HEK293T (cell line): ENCODE measurements around the gene HCN2.

ENCODE experiments used
- CTCF ChIA-PET: fragments of 350-600 bp; formaldehyde crosslinking; extraction: SDS; loops from one replicate; lab custom pipeline; 2021; ENCODE audit warnings: antibody characterized with exemption, inconsistent platforms; lab: Yijun Ruan, JAX
- POLR2A ChIA-PET: fragments of 350-600 bp; formaldehyde crosslinking; extraction: SDS; loops from one replicate; lab custom pipeline; 2020; ENCODE audit warnings: antibody characterized with exemption, inconsistent platforms; lab: Yijun Ruan, JAX
- DNase-seq: peaks from one replicate; pipeline ENCODE4 v3.0.0; 2012; ENCODE audit warnings: mixed read lengths; ENCODE audit errors: extremely low spot score
- ARNT ChIP-seq: fragments of 450-650 bp; IDR thresholded peaks from 2 replicates; pipeline ENCODE4 v1.6.1; 2017; ENCODE audit warnings: mild to moderate bottlenecking
- BHLHE40 ChIP-seq: fragments of 450-650 bp; IDR thresholded peaks from 2 replicates; pipeline ENCODE4 v1.6.1; 2016; ENCODE audit warnings: mild to moderate bottlenecking, moderate library complexity, borderline replicate concordance
- CTBP1 ChIP-seq: fragments of 450-650 bp; IDR thresholded peaks from 2 replicates; pipeline ENCODE4 v1.6.1; 2016; ENCODE audit warnings: borderline replicate concordance
- ELF4 ChIP-seq: fragments of 450-650 bp; IDR thresholded peaks from 2 replicates; pipeline ENCODE4 v1.6.1; 2017; ENCODE audit warnings: antibody characterized with exemption
- FOXA1 ChIP-seq: fragments of 450-650 bp; IDR thresholded peaks from 2 replicates; pipeline ENCODE4 v1.6.1; 2016; ENCODE audit warnings: mild to moderate bottlenecking
- FOXK2 ChIP-seq: fragments of 450-650 bp; IDR thresholded peaks from 2 replicates; pipeline ENCODE4 v1.6.1; 2016; ENCODE audit warnings: mild to moderate bottlenecking
- FOXM1 ChIP-seq: fragments of 450-650 bp; IDR thresholded peaks from 2 replicates; pipeline ENCODE4 v1.6.1; 2017; ENCODE audit warnings: mild to moderate bottlenecking, borderline replicate concordance
- HDGF ChIP-seq: fragments of 450-650 bp; IDR thresholded peaks from 2 replicates; pipeline ENCODE4 v1.6.1; 2017; ENCODE audit warnings: antibody characterized with exemption, borderline replicate concordance
- L3MBTL2 ChIP-seq: fragments of 450-650 bp; conservative IDR thresholded peaks from 2 replicates; pipeline ENCODE4 v1.6.1; 2016; ENCODE audit warnings: mild to moderate bottlenecking
- LEF1 ChIP-seq: fragments of 450-650 bp; IDR thresholded peaks from 2 replicates; pipeline ENCODE4 v1.6.1; 2017; ENCODE audit warnings: mild to moderate bottlenecking, borderline replicate concordance
- NFRKB ChIP-seq: fragments of 450-650 bp; IDR thresholded peaks from 2 replicates; pipeline ENCODE4 v1.6.1; 2016; ENCODE audit warnings: mild to moderate bottlenecking, moderate library complexity
- PKNOX1 ChIP-seq: fragments of 450-650 bp; IDR thresholded peaks from 2 replicates; pipeline ENCODE4 v1.6.1; 2016
- SP1 ChIP-seq: fragments of 450-650 bp; IDR thresholded peaks from 2 replicates; pipeline ENCODE4 v1.6.1; 2017
- SUZ12 ChIP-seq: fragments of 450-650 bp; IDR thresholded peaks from 2 replicates; pipeline ENCODE4 v1.6.1; 2016; ENCODE audit warnings: mild to moderate bottlenecking
- TARDBP ChIP-seq: fragments of 450-650 bp; IDR thresholded peaks from 2 replicates; pipeline ENCODE4 v1.6.1; 2016
- ZNF384 ChIP-seq: fragments of 450-650 bp; IDR thresholded peaks from 2 replicates; pipeline ENCODE4 v1.6.1; 2016

HCN2 gene

GRCh38 chr19:588741-589692 lies 664 bp upstream of the HCN2 start:
- ChIA-PET CTCF (no interaction called here), POLR2A (interaction anchor here (0.7 to 1.1 kb wide), 2 partner anchors 14 to 148 kb away, joined by 3 to 4 read pairs; no protein-coding TSS in a partner anchor)
- TF ChIP-seq CTBP1 (no peak), FOXM1 (no peak), ZNF384 (no peak), ARNT (no peak), LEF1 (no peak), TARDBP (no peak), NFRKB (no peak), FOXK2 (no peak), SP1 (no peak), BHLHE40 (no peak), SUZ12 (no peak), FOXA1 (no peak)
- DNase-seq: no peak

GRCh38 chr19:590396-590745 lies 690 bp downstream of the HCN2 start:
- POLR2A ChIA-PET: no interaction called here
- no peak for DNase-seq
- CTCF ChIA-PET: no interaction called here
- no peak for TF ChIP-seq FOXA1

GRCh38 chr19:590750-591098 lies 1.0 kb downstream of the HCN2 start:
- CTCF ChIA-PET: no interaction called here
- TF ChIP-seq HDGF (no peak), CTBP1 (no peak), L3MBTL2 (no peak), LEF1 (no peak), FOXM1 (no peak), SUZ12 (no peak), FOXA1 (no peak), NFRKB (no peak)
- DNase-seq: no peak
- POLR2A ChIA-PET: no interaction called here

GRCh38 chr19:591099-591958 lies 1.6 kb downstream of the HCN2 start:
- CTCF ChIA-PET: no interaction called here
- TF ChIP-seq PKNOX1 (no peak), ZNF384 (no peak), ELF4 (no peak), FOXA1 (no peak), LEF1 (no peak), ARNT (no peak), HDGF (no peak), CTBP1 (no peak), FOXK2 (no peak), SUZ12 (no peak), NFRKB (no peak), SP1 (no peak), FOXM1 (no peak), L3MBTL2 (no peak), BHLHE40 (no peak), TARDBP (no peak)
- DNase-seq: no peak
- POLR2A ChIA-PET: no interaction called here

GRCh38 chr19:592101-592500 lies 2.4 kb downstream of the HCN2 start:
- CTCF ChIA-PET: no interaction called here
- DNase-seq: no peak
- TF ChIP-seq L3MBTL2 (no peak), ARNT (no peak), LEF1 (no peak), ZNF384 (no peak), SP1 (no peak), TARDBP (no peak), CTBP1 (no peak), FOXM1 (no peak), FOXA1 (no peak), ELF4 (no peak), PKNOX1 (no peak), SUZ12 (no peak), FOXK2 (no peak), NFRKB (no peak), HDGF (no peak)
- POLR2A ChIA-PET: no interaction called here

- ChIA-PET CTCF (no interaction called here), POLR2A (no interaction called here)
- TF ChIP-seq SP1 (no peak), HDGF (no peak), FOXA1 (no peak), NFRKB (no peak), BHLHE40 (no peak), L3MBTL2 (no peak), PKNOX1 (no peak), FOXM1 (no peak), ZNF384 (no peak), ELF4 (no peak), FOXK2 (no peak), TARDBP (no peak), LEF1 (no peak), SUZ12 (no peak), CTBP1 (no peak), ARNT (no peak)
- no peak for DNase-seq
Measured at GRCh38 chr19:593055-593454, 3.4 kb downstream of the HCN2 start.
